Motor neuron (in vitro differentiated cells): ENCODE measurements around the gene HSPA12B. TPM values are rescaled to one million over a fixed set of nuclear protein-coding genes. Genes with fewer than 3 reads are reported as not detected.

Experiments
- ATAC-seq, 8 experiments: fragments of 200-7000 bp; cut with Tn5 transposase; replicated peaks in 6 of 8; 2 replicates each; pipeline ENCODE4 v1.8.0; 2021; ENCODE audit warnings: mild to moderate bottlenecking in 8 of 8, moderate library complexity in 8 of 8
- H3K27ac ChIP-seq, 2 donors: fragments of 250-450 bp; sonication (Bioruptor Pico); 2 replicates each; pipeline ENCODE4 v1.9.0; 2021; ENCODE audit warnings: antibody characterized with exemption in 2 of 2, mild to moderate bottlenecking in 2 of 2, moderate library complexity in 1 of 2
- H3K4me1 ChIP-seq, 2 donors: fragments of 250-450 bp; sonication (Bioruptor Pico); replicated peaks in 1 of 2; 2 replicates each; pipeline ENCODE4 v1.6.1; 2021; ENCODE audit warnings: antibody characterized with exemption in 2 of 2, mild to moderate bottlenecking in 2 of 2, moderate library complexity in 1 of 2
- H3K4me3 ChIP-seq, 5 donors: fragments of 250-450 bp; sonication (Bioruptor Pico); 2 replicates each; pipeline ENCODE4 v1.9.0; 2021; ENCODE audit warnings: antibody characterized with exemption in 5 of 5, mild to moderate bottlenecking in 5 of 5, moderate library complexity in 4 of 5
- WGBS, 10 experiments: fragments of 450-650 bp; shearing (Covaris generic); methylation state at CpG; one replicate each; pipeline ENCODE4 v1.0.0; 2022; 5-methylcytosine and 5-hydroxymethylcytosine counted together
- in situ Hi-C, 9 experiments: fragments of 400-800 bp; cut with MboI; loops; one replicate each; pipeline ENCODE4 v1.15.0; 2021; ENCODE audit warnings: low sequenced_read_pairs in 9 of 9, low pct_unique_long_range_greater_than_20kb in 2 of 9; ENCODE audit not compliant: unreplicated experiment in 9 of 9
- total RNA-seq, 8 experiments: library from RNA; unstranded; fragments of 300-600 nt; gene quantifications; 2 replicates each; pipeline versions ENCODE4 v1.2.3 to v1.2.4, GENCODE V29; 2022

Gene HSPA12B
- total RNA-seq, 8 experiments from 2014 or later, result 0.23 to 16.4 (median 0.53) TPM

DNA sequence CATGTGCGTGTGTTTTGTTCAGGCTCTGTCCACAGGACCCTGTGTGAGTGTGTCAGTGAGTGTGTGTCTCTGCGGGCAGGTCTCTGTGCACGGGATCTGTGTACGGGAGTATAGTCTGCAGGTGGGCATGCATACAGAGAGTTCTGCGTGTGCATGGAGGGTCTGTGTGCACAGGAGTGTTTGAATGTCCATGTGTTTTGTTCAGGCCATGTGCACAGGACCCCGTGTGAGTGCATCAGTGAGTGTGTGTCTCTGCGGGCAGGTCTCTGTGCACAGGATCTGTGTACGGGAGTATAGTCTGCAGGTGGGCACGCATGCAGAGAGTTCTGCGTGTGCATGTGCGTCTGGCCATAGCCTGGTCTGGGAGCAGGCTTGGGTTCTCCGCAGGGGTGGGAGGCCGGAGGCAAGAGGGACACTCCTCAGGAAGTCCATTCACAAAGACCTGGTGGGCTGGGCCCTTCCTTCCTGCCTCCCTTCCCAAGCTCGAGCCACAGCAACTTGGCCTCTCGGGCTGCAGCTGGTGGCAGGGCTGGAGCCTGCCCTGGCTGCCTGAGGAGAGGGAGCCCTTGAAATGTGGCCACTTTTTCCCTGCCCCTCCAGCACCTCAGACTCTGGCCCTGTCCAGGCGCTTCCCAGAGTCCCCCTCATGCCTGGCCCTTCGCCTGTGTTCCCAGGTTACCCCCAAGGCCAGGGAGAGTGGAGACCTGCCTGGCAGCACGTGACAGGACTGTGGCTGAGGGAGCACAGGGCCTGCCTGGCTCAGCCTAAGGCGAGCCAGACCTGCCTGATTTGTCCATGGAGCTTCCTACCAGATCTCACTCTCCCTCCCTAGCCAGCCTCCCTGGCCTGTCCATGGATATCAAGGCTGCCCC lies 6.8 kb downstream of the HSPA12B start:
- Histone ChIP-seq H3K4me1 (peaks cover 7 to 35% of the 10 kb centered on the region in 2 donors), H3K4me3 (no peak overlapping the region), H3K27ac (no peak overlapping the region)
- in situ Hi-C loops, result no loop called here
- 40 to 90% (median 69%) methylated on average over 1 to 6 of the region's 19 CpGs; no CpG with 5 or more reads in 4 of the 10 experiments for WGBS, 10 experiments
- ATAC-seq, result peak; percentile 17 to 60 (median 46)

DNA sequence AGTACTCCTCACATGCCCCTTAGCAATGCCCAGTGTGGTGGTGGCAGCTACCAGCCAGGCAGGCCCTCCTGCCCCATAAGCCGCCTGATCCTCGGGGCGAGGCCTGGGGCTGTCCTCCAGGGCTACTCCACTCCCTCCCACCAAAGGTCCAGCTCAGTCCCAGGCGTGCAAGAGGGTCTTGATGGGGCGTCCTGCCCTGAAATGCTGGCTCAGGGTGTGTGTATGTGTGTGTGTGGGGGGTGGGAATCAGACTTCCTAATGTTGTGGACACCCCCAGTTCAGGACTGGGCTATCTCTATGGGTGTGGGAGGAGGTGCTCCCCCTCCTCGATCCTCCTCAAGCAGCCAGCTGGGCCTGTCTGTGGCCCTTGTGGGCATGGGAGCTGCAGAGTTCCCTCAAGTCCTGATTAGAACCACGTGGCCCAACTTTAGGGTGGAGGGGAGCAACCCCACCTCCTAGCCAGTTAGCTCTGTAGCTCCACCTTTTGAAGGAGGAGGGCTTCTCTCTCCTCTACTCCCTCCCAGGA lies 7.5 kb downstream of the HSPA12B start:
- Histone ChIP-seq H3K4me3 (no peak overlapping the region), H3K27ac (no peak overlapping the region), H3K4me1 (peaks cover 7 to 35% of the 10 kb centered on the region in 2 donors)
- WGBS, 10 experiments, result 20 to 93% (median 50%) methylated on average over 1 to 4 of the region's 7 CpGs; no CpG with 5 or more reads in 5 of the 10 experiments
- ATAC-seq, result peak in 5 of 8 experiments; percentile 4 to 21 (median 10)
- in situ Hi-C loops, result no loop called here

DNA sequence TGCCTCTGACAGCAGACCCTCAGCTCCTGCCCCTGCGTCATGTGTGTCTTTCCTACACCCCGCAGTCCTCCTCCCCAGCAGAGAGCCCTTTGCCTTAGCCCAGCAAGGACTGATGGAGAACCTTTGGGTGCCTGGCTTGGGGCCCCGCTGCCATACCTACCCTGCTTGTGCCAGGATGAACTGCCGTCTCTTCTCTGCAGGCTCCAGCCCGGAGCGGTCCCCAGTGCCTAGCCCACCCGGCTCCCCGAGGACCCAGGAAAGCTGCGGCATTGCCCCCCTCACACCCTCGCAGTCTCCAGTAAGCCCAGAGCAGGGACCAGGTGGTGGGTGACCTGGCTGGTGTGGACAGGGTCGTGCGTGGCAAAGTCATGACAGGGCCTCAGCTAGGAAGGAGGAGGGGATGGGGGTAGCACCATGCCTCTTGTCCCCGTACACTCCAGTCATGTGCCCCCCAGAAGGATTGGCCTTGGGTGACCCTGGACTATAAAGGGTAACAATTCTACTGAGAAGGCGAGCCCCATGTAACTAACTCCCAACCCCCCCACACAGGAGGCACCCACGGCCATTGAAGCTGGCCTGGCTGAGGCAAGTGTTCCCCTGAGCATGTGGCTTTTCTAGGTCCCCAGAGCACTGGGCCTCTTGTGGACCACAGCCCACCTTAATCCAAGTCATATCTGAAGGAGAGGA lies 8.3 kb downstream of the HSPA12B start:
- no peak overlapping the region for H3K4me3 ChIP-seq
- peaks cover 7 to 38% of the 10 kb centered on the region in 2 donors for H3K4me1 ChIP-seq
- no peak overlapping the region for H3K27ac ChIP-seq
- in situ Hi-C loops, result no loop called here
- no peak for ATAC-seq
- WGBS, 10 experiments, result 91 to 100% (median 100%) methylated on average over 1 to 7 of the region's 15 CpGs; no CpG with 5 or more reads in 5 of the 10 experiments

DNA sequence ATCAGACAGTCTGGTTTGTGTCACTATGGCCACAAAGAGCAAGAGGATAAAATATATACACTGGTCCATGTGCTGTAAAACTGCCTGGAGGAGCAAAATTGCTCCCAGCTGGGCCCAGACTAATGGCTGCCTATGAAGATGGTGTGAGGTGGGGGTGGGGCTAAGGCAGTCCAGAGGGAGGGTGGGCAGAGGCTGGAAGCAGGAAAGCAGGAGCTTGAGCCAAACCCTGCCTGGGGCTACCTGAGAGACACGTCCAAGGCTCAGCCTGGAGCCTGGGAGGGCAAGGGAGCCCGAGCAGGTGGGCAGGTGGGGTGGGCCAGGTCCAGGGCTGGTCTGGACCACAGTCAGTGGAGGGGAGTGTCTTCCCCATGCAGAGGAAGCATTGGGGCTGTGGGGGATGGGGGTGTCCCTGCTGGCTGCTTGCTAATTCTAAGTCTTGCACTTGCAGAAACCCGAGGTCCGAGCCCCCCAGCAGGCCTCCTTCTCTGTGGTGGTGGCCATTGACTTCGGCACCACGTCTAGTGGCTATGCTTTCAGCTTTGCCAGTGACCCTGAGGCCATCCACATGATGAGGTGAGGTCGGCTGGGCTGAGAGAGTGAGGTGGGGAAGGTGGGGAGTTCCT lies 9.5 kb downstream of the HSPA12B start:
- H3K27ac ChIP-seq, result peak overlapping the region in 1 of 2 donors; percentile 57
- in situ Hi-C loops, result no loop called here
- WGBS, 10 experiments, result 29 to 40% methylated on average over 2 of the region's 7 CpGs; no CpG with 5 or more reads in 8 of the 10 experiments
- peak in 1 of 8 experiments; percentile 17 for ATAC-seq
- H3K4me1 ChIP-seq, result peaks cover 7 to 34% of the 10 kb centered on the region in 2 donors
- no peak overlapping the region for H3K4me3 ChIP-seq

DNA sequence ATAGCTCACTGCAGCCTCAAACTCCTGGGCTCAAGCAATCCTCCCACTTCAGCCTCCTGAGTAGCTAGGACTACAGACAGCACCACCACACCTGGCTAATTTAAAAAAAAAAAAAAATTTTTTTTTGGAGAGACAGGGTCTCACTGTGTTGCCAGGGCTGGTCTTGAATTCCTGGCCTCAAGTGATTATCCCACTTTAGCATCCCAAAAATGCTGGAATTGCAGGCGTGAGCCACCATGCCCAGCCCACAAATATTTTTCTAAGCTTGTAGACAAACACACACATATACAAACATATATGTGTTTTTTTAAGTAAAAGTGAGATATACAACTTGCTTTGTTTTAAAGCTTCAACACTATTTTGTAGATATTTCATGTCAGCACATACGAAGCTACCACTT lies 10.8 kb downstream of the HSPA12B start:
- 50 to 100% (median 100%) methylated on average over 1 to 2 of the region's 2 CpGs; no CpG with 5 or more reads in 1 of the 10 experiments for WGBS, 10 experiments
- no peak for ATAC-seq

DNA sequence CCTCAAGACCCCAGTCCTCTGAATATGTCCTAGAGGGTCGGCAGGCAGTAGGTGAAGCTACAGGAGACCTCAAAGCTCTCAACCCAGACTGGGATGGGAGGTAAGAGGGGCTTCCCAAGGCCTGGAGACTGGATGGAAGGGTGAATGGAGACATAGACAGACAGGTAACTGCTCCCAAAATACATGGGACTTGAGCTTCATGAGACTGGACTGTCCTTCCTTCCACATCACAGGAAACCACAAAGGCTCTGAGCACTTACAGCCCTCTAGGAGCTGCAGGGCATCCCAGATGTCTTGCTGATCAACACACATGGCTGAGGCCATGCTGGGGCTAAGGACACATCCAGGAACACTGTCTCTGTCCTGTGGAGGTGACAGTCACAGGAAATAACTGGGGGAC lies 11.6 kb downstream of the HSPA12B start:
- H3K4me3 ChIP-seq, result no peak overlapping the region
- peaks cover 7 to 29% of the 10 kb centered on the region in 2 donors for H3K4me1 ChIP-seq
- in situ Hi-C loops, result no loop called here
- no peak for ATAC-seq
- no peak overlapping the region for H3K27ac ChIP-seq
- WGBS, 10 experiments, result 29 to 100% (median 80%) methylated on average over 1 of the region's 1 CpG; no CpG with 5 or more reads in 6 of the 10 experiments

More for the DNA sequence above, 10.8 kb downstream of the HSPA12B start:
- Histone ChIP-seq H3K27ac (no peak overlapping the region), H3K4me1 (peaks cover 7 to 31% of the 10 kb centered on the region in 2 donors), H3K4me3 (no peak overlapping the region)
- in situ Hi-C loops, result no loop called here

DNA sequence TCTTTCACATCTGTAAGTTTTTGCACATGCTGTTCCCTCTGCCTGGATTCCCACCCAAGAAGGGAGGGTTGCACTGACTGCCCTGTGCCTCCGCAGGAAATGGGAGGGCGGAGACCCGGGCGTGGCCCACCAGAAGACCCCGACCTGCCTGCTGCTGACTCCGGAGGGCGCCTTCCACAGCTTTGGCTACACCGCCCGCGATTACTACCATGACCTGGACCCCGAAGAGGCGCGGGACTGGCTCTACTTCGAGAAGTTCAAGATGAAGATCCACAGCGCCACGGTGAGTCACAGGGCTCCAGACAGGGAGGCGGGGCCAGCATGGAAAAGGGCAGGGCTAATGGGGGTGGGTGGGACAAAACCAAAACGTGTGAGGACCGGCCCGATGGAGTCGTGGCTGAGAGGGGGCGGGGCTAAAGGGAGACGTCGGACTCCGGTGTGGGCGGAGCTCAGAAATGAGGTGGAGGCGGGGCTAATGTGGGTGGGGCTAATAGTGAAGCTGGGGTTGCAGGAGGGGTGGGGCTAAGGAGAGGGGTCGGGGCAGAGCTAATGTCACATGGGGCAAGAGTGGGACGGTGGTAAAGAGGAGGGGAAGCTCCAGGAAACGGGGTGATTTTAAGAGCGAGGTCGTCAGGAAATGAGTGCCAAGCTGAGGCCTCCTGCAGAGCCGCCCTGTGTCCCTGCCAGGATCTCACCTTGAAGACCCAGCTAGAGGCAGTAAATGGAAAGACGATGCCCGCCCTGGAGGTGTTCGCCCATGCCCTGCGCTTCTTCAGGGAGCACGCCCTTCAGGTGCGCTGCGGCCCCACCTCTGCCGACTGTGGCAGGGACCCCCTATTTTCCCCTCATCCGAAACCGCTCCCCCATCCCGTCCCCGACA lies 12.6 kb downstream of the HSPA12B start:
- Histone ChIP-seq H3K4me3 (peak overlapping the region in 3 of 5 donors; percentile 13 to 24 (median 21)), H3K27ac (no peak overlapping the region), H3K4me1 (peaks cover 4 to 22% of the 10 kb centered on the region in 2 donors)
- ATAC-seq, result peak; percentile 51 to 88 (median 84)
- in situ Hi-C loops, result no loop called here
- WGBS, 10 experiments, result 7 to 12% methylated on average over 5 to 9 of the region's 45 CpGs; no CpG with 5 or more reads in 8 of the 10 experiments

DNA sequence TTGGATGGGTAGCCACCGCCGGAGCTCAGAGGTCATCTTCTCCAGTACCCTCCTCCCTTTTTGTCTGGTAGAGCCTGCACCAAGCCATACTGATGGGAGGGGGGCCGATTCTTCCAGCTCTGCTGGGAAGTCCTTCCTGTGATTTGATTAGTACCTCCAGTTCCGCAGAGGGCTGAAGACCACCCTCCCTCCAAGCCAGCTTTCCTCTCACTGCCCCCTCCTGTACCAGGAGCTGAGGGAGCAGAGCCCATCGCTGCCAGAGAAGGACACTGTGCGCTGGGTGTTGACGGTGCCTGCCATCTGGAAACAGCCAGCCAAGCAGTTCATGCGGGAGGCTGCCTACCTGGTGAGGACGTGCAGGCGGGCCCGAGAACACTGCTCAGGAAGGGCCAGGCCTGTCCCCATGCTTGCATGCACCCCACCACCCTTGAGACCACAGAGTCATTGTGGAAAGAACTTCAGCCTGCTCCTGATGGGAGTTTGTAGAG lies 13.2 kb downstream of the HSPA12B start:
- peaks cover 4 to 17% of the 10 kb centered on the region in 2 donors for H3K4me1 ChIP-seq
- no peak for ATAC-seq
- H3K4me3 ChIP-seq, result no peak overlapping the region
- WGBS, 10 experiments, result 53 to 100% (median 75%) methylated on average over 1 to 3 of the region's 11 CpGs; no CpG with 5 or more reads in 5 of the 10 experiments
- in situ Hi-C loops, result no loop called here
- no peak overlapping the region for H3K27ac ChIP-seq

DNA sequence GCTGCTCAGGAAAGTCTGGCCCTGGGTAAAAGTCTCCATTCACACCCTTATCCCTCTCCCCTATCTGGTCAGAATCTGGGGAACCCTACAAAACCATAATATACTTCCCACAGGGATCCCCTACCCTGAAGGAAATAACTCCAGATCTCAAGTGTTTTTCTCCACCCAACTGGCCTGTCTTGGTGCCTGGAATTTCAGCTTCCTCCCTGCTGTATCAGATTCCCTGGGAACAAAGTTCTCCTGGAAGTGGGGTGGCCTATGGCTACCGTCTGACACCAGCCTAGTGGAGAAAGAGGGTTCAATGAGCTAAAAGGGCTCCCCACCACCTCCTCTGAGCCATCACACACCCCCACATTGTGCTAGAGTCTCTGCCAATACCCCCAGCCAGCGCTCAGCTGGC lies 15.0 kb downstream of the HSPA12B start:
- 60 to 100% (median 100%) methylated on average over 1 of the region's 2 CpGs; no CpG with 5 or more reads in 7 of the 10 experiments for WGBS, 10 experiments
- Histone ChIP-seq H3K4me1 (peaks cover 0 to 7% of the 10 kb centered on the region in 2 donors), H3K27ac (no peak overlapping the region), H3K4me3 (no peak overlapping the region)
- in situ Hi-C loops, result no loop called here
- no peak for ATAC-seq

DNA sequence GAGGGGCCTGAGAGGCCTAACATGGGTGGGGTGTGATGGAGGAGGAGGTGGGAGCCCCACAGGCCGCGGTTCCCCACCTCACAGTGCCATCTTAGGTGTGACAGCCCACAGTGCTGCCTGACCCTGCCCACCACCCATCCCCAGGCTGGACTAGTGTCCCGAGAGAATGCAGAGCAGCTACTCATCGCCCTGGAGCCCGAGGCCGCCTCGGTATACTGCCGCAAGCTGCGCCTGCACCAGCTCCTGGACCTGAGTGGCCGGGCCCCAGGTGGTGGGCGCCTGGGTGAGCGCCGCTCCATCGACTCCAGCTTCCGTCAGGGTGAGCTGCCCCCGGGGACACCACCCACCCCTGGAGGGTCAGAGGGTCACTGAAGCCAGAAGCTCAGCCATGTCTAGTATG lies 15.6 kb downstream of the HSPA12B start:
- Histone ChIP-seq H3K4me1 (peaks cover 0 to 7% of the 10 kb centered on the region in 2 donors), H3K27ac (no peak overlapping the region), H3K4me3 (no peak overlapping the region)
- ATAC-seq, result no peak
- in situ Hi-C loops, result no loop called here
- WGBS, 10 experiments, result 80 to 100% methylated on average over 3 to 6 of the region's 16 CpGs; no CpG with 5 or more reads in 8 of the 10 experiments

DNA sequence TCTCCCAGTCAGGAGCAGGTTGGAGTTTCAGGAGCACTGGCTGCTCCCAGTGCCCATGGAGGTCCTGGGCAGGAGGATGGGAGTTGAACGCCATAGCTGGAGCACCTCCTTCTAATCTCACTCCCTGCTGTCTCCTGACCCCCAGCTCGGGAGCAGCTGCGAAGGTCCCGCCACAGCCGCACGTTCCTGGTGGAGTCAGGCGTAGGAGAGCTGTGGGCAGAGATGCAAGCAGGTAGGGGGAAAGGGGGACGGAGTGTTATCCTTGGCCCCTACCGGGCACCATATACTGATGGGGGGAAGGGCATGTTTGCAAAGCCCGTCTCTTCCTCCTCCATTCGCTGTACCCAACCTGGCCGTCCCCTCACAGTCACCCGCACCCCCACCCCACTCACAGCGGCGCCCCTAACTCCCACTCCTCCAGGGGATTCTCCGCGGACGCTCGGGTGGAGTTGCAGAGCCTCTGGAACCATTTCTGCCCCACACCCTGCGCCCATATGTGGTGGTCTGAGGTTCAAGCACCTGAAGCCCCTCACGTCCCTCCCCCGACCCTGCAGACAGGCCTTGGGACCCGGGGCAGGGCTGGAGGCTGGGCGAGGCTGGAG lies 16.7 kb downstream of the HSPA12B start:
- WGBS, 10 experiments, result 81% methylated on average over 5 of the region's 24 CpGs; no CpG with 5 or more reads in 9 of the 10 experiments
- ATAC-seq, result no peak
- in situ Hi-C loops, result no loop called here
- Histone ChIP-seq H3K4me3 (no peak overlapping the region), H3K27ac (no peak overlapping the region), H3K4me1 (peaks cover 0 to 7% of the 10 kb centered on the region in 2 donors)
